SK-N-MC (cell line): Measurements from ENCODE around the gene PPP1R3G.
A peak's percentile ranks its signal among the peaks of the same experiment; 100 is the strongest.

Experiments
- DNase-seq: peaks from one replicate; pipeline ENCODE4 v3.0.0-alpha.2; 2011; ENCODE audit warnings: low read depth, low spot score
- H3K27ac ChIP-seq: fragments of 200-600 bp; sonication (generic); 2 replicates; pipeline ENCODE4 v1.5.1; 2016; ENCODE audit warnings: mixed run types
- H3K36me3 ChIP-seq: fragments of 200-600 bp; sonication (generic); 2 replicates; pipeline ENCODE4 v1.6.1; 2017; ENCODE audit warnings: antibody characterized with exemption, low read length, mixed read lengths; ENCODE audit not compliant: insufficient read depth
- H3K4me3 ChIP-seq: fragments of 200-600 bp; sonication (generic); 2 replicates; pipeline ENCODE4 v1.5.1; 2016
- H3K9ac ChIP-seq: fragments of 200-600 bp; sonication (generic); 2 replicates; pipeline ENCODE4 v1.8.0; 2017; ENCODE audit warnings: mixed run types, mixed read lengths; ENCODE audit not compliant: insufficient read length
- H3K9me3 ChIP-seq: fragments of 200-600 bp; sonication (generic); 2 replicates; pipeline ENCODE4 v1.6.1; 2017; ENCODE audit warnings: low read depth, mild to moderate bottlenecking, antibody characterized with exemption, low read length, moderate library complexity, mixed read lengths
- EZH2 ChIP-seq: fragments of 200-600 bp; sonication (generic); IDR thresholded peaks from one replicate; pipeline ENCODE4 v1.6.1; 2017; ENCODE audit warnings: antibody characterized with exemption
- FOXP2 ChIP-seq: optimal IDR thresholded peaks from 2 replicates; pipeline ENCODE3; 2011; ENCODE audit warnings: mild to moderate bottlenecking, moderate library complexity; ENCODE audit not compliant: insufficient read depth; ENCODE audit errors: extremely low read length, control extremely low read depth
- POLR2AphosphoS5 ChIP-seq: IDR thresholded peaks from 2 replicates; pipeline ENCODE4 v1.6.1; 2012; ENCODE audit warnings: mild to moderate bottlenecking, low read depth, low read length, borderline replicate concordance

Gene PPP1R3G

DNA sequence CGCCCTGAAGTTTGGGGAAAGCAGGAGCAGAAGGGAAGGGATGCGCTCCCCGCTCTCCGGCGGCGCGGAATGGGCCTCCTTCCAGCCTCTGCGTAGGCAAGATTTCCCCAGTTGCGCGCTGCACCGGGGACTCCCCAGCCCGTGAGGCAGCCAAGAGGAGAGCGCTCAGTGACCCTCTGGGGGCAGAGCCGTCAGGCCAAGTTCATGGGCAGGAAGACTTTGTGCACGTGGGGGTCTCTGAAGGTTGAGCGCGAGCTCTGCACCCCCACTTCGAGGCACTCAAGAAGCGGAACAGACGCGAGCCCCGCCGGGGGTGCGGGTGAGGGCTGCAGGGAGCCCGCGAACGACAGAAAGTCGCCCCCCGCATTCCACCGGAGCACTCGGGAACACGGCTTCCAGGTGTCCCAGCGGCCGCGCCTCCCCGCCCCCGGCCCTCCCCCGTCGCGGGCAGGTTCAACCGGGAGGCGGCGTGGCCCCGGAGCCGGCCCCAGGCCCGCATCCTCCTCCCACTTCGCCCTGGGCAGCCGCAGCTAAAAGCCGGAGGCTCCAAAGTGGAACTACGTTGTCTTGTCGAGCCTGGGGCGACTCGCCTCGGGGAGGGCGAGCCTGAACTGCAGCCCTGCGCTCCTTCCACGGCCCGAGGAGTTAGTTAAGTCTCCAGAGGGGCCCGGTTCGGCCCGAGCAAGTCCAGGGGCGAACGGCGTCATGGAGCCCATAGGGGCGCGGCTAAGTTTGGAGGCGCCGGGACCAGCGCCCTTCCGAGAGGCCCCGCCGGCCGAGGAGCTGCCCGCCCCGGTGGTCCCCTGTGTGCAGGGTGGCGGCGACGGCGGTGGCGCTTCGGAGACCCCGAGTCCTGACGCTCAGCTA, at the start of gene PPP1R3G:
PPP1R3G (plus strand) TSS at position 561 of the 867 bp plus-strand sequence; CDS start at position 706, 145 bp downstream.
- Histone ChIP-seq H3K36me3 (no peaks in the 10 kb centered on the region), H3K9me3 (no peaks in the 10 kb centered on the region), H3K9ac (no peak within 1 kb of the TSS), H3K4me3 (peak within 1 kb of the TSS; percentile 73), H3K27ac (no peak within 1 kb of the TSS)
- DNase-seq, result no peak
- TF ChIP-seq FOXP2 (no peak), EZH2 (no peak), POLR2AphosphoS5 (no peak)

DNA sequence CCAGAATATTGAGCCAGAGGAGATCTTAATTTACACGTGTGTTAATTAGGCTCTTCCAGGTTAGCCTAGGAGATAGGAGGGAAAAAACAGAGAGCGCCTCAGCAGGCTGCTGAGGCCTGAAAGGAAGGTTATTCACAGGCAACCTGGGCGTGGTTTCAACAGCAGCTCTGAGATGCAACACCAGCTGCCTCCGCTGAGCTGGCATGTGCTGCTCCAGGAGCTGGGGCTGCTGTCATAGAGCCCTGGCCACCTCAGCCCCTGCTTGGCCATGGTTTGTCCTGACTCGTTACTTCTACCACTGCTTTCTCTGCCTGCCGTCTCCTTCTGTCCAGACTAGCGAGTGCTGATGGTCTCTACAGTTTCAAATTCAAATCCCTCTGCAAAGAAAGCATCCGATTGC, 48.9 kb upstream of the PPP1R3G start:
- Histone ChIP-seq H3K27ac (no peak overlapping the region), H3K9ac (no peak overlapping the region), H3K4me3 (no peak overlapping the region), H3K36me3 (no peaks in the 10 kb centered on the region), H3K9me3 (no peaks in the 10 kb centered on the region)
- TF ChIP-seq EZH2 (no peak), FOXP2 (no peak), POLR2AphosphoS5 (no peak)
- no peak for DNase-seq

DNA sequence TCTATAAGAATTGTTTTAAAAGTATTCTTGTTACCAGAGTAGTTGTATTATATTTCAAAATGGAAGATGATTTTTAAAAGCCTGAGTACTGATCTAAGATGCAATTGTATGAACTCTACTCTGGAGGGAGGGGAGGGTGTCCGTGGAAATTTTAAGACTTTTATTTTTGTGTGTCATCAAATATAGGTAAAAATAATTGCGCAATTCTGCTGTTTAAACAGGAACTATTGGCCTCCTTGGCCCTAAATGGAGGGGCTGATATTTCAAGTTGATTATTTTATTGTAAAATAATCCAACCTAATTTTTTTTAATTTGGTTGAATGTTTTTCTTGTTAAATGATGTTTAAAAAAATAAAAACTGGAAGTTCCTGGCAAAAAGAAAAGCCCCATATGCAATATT, 43.2 kb upstream of the PPP1R3G start:
- Histone ChIP-seq H3K9me3 (no peaks in the 10 kb centered on the region), H3K36me3 (no peaks in the 10 kb centered on the region), H3K9ac (no peak overlapping the region), H3K4me3 (no peak overlapping the region), H3K27ac (no peak overlapping the region)
- no peak for DNase-seq
- TF ChIP-seq FOXP2, result no peak
- no peak for TF ChIP-seq POLR2AphosphoS5
- TF ChIP-seq EZH2, result no peak

DNA sequence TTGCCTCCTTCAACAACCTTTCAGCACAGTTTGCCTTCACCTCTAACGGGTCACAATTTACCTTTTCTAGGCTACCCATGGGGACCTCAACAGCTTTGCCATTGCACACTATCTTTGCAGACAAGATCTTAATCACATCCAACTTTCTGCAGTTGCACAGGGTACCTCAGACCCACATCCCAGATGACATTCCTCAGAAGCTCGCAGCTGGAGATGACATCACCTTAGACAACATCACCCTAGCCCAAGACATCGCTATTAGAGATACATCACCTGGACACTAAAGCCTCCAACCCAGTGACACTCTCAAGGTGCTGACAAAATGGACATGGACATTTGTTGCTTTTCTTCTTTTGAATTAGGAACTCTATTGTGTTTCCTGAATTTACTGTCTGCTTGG, 42.7 kb upstream of the PPP1R3G start:
- H3K4me3 ChIP-seq, result no peak overlapping the region
- DNase-seq, result no peak
- H3K27ac ChIP-seq, result no peak overlapping the region
- no peaks in the 10 kb centered on the region for H3K9me3 ChIP-seq
- no peak for TF ChIP-seq POLR2AphosphoS5
- TF ChIP-seq FOXP2, result no peak
- TF ChIP-seq EZH2, result no peak
- H3K9ac ChIP-seq, result no peak overlapping the region
- no peaks in the 10 kb centered on the region for H3K36me3 ChIP-seq

DNA sequence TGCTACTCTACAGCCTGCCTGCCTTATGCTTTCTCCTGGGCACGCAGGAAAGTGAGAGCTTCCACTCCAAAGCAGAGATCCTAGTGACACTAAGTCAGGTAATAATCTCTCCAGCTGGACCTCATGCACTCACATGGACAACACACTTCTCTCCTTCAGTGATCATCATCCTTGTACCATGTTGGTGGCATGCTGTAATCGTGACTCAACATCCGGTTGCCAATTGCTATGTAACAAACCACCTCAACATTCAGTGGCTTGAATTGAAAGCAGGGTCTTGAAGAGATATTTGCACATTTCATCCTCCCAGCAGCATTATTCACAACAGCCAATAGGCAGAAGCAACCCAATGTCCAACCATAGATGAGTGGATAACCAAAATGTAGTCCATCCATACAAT, 40.3 kb upstream of the PPP1R3G start:
- no peak for DNase-seq

DNA sequence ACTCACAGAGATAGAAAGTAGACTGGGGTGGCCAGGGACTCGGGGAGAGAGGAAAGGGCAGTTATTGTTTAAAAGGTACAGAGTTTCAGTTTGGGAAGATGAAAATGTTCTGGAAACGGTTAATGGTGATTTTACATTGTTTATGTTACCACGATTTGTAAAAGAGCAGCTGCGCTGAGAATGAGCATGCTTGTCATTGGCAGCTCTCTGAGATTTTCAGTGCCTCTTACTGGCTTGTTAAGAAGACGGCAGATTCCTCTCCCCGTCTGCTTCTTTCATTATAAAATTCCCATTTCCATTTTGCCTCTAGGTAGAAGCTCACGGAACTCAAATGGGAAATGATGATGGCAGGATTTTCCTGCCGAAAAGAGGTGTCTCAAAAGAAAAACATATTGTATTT, 39.7 kb upstream of the PPP1R3G start:
- H3K36me3 ChIP-seq, result no peaks in the 10 kb centered on the region
- H3K27ac ChIP-seq, result no peak overlapping the region
- H3K9me3 ChIP-seq, result 0 out of 2 replicates have a peak, but pooled peaks cover 4% of the 10 kb centered on the region
- DNase-seq, result no peak
- no peak overlapping the region for H3K9ac ChIP-seq
- H3K4me3 ChIP-seq, result no peak overlapping the region
- TF ChIP-seq FOXP2, result no peak
- TF ChIP-seq POLR2AphosphoS5, result no peak
- no peak for TF ChIP-seq EZH2

More for the DNA sequence above, 40.3 kb upstream of the PPP1R3G start:
- Histone ChIP-seq H3K4me3 (no peak overlapping the region), H3K36me3 (no peaks in the 10 kb centered on the region), H3K9ac (no peak overlapping the region), H3K27ac (no peak overlapping the region), H3K9me3 (no peaks in the 10 kb centered on the region)
- TF ChIP-seq FOXP2 (no peak), POLR2AphosphoS5 (no peak), EZH2 (no peak)

DNA sequence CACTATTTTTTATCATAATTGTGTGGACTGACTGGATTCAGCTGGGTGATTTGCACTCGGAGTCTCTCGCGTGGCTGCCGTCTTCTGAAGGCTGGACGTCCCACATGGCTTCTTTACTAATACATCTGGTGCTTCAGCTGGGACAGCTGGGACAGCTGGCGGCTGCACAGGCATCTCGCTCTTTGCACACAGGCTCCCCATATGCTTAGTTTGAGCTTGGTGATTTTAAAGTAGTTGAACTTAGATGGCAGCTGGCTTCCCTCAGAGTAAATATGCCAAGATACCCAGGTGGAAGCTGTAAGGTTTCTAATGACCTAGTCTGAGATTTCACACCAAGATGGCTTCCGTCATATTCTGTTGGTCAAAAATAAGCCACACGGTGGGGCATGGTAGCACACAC, 38.7 kb upstream of the PPP1R3G start:
- Histone ChIP-seq H3K4me3 (no peak overlapping the region), H3K36me3 (no peaks in the 10 kb centered on the region), H3K9me3 (0 out of 2 replicates have a peak, but pooled peaks cover 4% of the 10 kb centered on the region), H3K27ac (no peak overlapping the region), H3K9ac (no peak overlapping the region)
- no peak for DNase-seq
- TF ChIP-seq POLR2AphosphoS5 (no peak), EZH2 (no peak), FOXP2 (no peak)

DNA sequence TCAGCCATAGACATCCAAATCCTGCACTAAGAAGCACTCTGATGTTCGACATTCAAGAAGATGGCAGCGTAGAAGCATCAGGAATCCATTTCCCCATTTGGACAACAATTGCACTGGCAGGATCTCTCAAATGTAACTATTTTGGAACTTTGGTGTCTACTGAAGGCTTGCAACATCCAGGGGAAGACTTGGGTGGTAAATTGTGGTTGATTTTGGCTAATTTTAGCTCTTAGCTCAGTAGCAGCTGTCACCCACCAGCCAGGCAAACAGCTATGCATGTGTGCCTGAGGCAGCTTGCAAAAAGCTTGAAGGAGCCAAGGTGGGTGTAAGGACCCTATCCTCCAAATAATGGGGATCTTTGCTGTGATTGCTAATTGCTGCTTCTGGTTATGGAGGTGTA, 35.1 kb upstream of the PPP1R3G start:
- no peaks in the 10 kb centered on the region for H3K36me3 ChIP-seq
- H3K9me3 ChIP-seq, result 0 out of 2 replicates have a peak, but pooled peaks cover 7% of the 10 kb centered on the region
- no peak for DNase-seq
- H3K4me3 ChIP-seq, result no peak overlapping the region
- no peak for TF ChIP-seq FOXP2
- no peak for TF ChIP-seq EZH2
- H3K27ac ChIP-seq, result no peak overlapping the region
- no peak overlapping the region for H3K9ac ChIP-seq

DNA sequence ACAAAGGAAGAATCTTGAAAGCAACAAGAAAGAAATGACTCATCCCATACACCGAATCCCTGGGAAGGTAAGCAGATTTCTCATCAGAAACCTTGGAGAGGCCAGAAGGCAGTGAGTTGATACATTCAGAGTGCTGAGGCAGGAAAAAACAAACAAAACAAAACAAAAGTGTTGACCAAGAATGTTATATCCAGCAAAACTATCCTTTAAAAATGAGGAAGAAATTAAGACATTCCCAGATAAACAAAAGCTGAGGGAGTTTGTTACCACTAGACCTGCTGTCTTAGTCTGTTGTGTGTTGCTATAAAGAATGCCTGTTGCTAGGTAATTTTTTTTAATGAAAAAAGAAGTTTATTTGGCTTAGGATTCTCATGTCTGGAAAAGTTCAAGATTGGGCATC, 33.7 kb upstream of the PPP1R3G start:
- 0 out of 2 replicates have a peak, but pooled peaks cover 7% of the 10 kb centered on the region for H3K9me3 ChIP-seq
- no peak for DNase-seq

More for the DNA sequence above, 33.7 kb upstream of the PPP1R3G start:
- Histone ChIP-seq H3K9ac (no peak overlapping the region), H3K4me3 (no peak overlapping the region), H3K36me3 (no peaks in the 10 kb centered on the region), H3K27ac (no peak overlapping the region)
- TF ChIP-seq EZH2 (no peak), FOXP2 (no peak), POLR2AphosphoS5 (no peak)
